Measurements from ENCODE around the gene OR9G1. TPM values are rescaled to one million over a fixed set of nuclear protein-coding genes. Genes with fewer than 3 reads are reported as not detected.

The OR9G1 gene
- total and polyA plus RNA-seq, 5 donors from 2014 or later = not detected

- Histone ChIP-seq H3K36me3 (ENCODE audit: control insufficient read depth, insufficient read depth, low read length) (no peaks in the 10 kb centered on the region), H3K4me1 (ENCODE audit: control insufficient read depth, insufficient read depth, low read length, poor library complexity, severe bottlenecking) (no peaks in the 10 kb centered on the region), H3K9me3 (ENCODE audit: control insufficient read depth in 2 of 2, low read length in 2 of 2) (no peaks in the 10 kb centered on the region), H3K27me3 (ENCODE audit: control insufficient read depth, insufficient read depth, low read length) (no peaks in the 10 kb centered on the region), H3K4me3 (ENCODE audit: low read depth, low read length) (no peak overlapping the region), H3K27ac (ENCODE audit: insufficient read depth, low read length, poor library complexity, severe bottlenecking) (no peak overlapping the region)
- no peak for DNase-seq
- H3K27ac Mint-ChIP-seq = no peak overlapping the region
- peaks cover 1 to 14% (median 6%) of the 10 kb centered on the region in 7 donors for H3K9me3 Mint-ChIP-seq
- no peak for ATAC-seq (ENCODE audit: low read depth in 2 of 2)
- H3K4me3 Mint-ChIP-seq = no peak overlapping the region
- no peaks in the 10 kb centered on the region for H3K27me3 Mint-ChIP-seq
- H3K36me3 Mint-ChIP-seq = no peaks in the 10 kb centered on the region
- H3K4me1 Mint-ChIP-seq = no peaks in the 10 kb centered on the region
Observed at GRCh38 chr11:56740107-56740506, 41.2 kb downstream of the OR9G1 start.

DNA sequence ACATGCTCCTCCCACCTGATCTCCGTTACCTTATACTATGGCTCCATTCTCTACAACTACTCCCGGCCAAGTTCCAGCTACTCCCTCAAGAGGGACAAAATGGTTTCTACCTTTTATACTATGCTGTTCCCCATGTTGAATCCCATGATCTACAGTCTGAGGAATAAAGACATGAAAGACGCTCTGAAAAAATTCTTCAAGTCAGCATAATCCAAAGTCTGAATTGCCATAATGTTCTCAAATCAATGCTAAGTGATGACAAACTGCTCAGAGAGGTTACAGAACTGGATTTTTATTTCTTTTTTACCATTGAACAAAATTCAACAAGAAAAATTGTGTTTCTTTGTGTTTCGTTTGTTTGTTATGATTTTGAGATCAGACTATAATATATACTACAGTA is 42.0 kb downstream of the OR9G1 start:
- Histone ChIP-seq H3K4me1 (ENCODE audit: control insufficient read depth, insufficient read depth, low read length, poor library complexity, severe bottlenecking) (no peaks in the 10 kb centered on the region), H3K27me3 (ENCODE audit: control insufficient read depth, insufficient read depth, low read length) (no peaks in the 10 kb centered on the region), H3K36me3 (ENCODE audit: control insufficient read depth, insufficient read depth, low read length) (no peaks in the 10 kb centered on the region), H3K27ac (ENCODE audit: insufficient read depth, low read length, poor library complexity, severe bottlenecking) (no peak overlapping the region), H3K4me3 (ENCODE audit: low read depth, low read length) (no peak overlapping the region), H3K9me3 (ENCODE audit: control insufficient read depth in 2 of 2, low read length in 2 of 2) (no peaks in the 10 kb centered on the region)
- no peak overlapping the region for H3K27ac Mint-ChIP-seq
- no peaks in the 10 kb centered on the region for H3K4me1 Mint-ChIP-seq
- peaks cover 1 to 14% (median 5%) of the 10 kb centered on the region in 7 donors for H3K9me3 Mint-ChIP-seq
- no peak for DNase-seq
- no peak overlapping the region for H3K4me3 Mint-ChIP-seq
- ATAC-seq (ENCODE audit: low read depth in 2 of 2) = no peak
- no peaks in the 10 kb centered on the region for H3K27me3 Mint-ChIP-seq
- no peaks in the 10 kb centered on the region for H3K36me3 Mint-ChIP-seq

GRCh38 chr11:56748597-56748996 is 49.7 kb downstream of the OR9G1 start, which contains the start of gene OR9G4:
OR9G4 (minus strand) TSS chr11:56748697; CDS start chr11:56743766, 4,931 bp downstream.
- Mint-ChIP-seq H3K9me3 (peaks cover 4 to 21% (median 11%) of the 10 kb centered on the region in 7 donors), H3K27me3 (no peaks in the 10 kb centered on the region), H3K4me3 (no peak within 1 kb of the TSS), H3K27ac (no peak within 1 kb of the TSS), H3K4me1 (no peaks in the 10 kb centered on the region), H3K36me3 (no peaks in the 10 kb centered on the region)
- no peaks in the 10 kb centered on the region for H3K4me1 ChIP-seq (ENCODE audit: control insufficient read depth, insufficient read depth, low read length, poor library complexity, severe bottlenecking)
- H3K4me3 ChIP-seq (ENCODE audit: low read depth, low read length) = no peak within 1 kb of the TSS
- peaks cover 0 to 3% of the 10 kb centered on the region in 2 experiments for H3K9me3 ChIP-seq (ENCODE audit: control insufficient read depth in 2 of 2, low read length in 2 of 2)
- no peaks in the 10 kb centered on the region for H3K36me3 ChIP-seq (ENCODE audit: control insufficient read depth, insufficient read depth, low read length)
- DNase-seq (no peak), ATAC-seq (ENCODE audit: low read depth in 2 of 2) (no peak)
- no peaks in the 10 kb centered on the region for H3K27me3 ChIP-seq (ENCODE audit: control insufficient read depth, insufficient read depth, low read length)
- H3K27ac ChIP-seq (ENCODE audit: insufficient read depth, low read length, poor library complexity, severe bottlenecking) = no peak within 1 kb of the TSS

- Histone ChIP-seq H3K27ac (ENCODE audit: insufficient read depth, low read length, poor library complexity, severe bottlenecking) (no peak overlapping the region), H3K36me3 (ENCODE audit: control insufficient read depth, insufficient read depth, low read length) (no peaks in the 10 kb centered on the region), H3K4me1 (ENCODE audit: control insufficient read depth, insufficient read depth, low read length, poor library complexity, severe bottlenecking) (no peaks in the 10 kb centered on the region), H3K4me3 (ENCODE audit: low read depth, low read length) (no peak overlapping the region), H3K9me3 (ENCODE audit: control insufficient read depth in 2 of 2, low read length in 2 of 2) (peaks cover 0 to 3% of the 10 kb centered on the region in 2 experiments), H3K27me3 (ENCODE audit: control insufficient read depth, insufficient read depth, low read length) (no peaks in the 10 kb centered on the region)
- no peaks in the 10 kb centered on the region for H3K4me1 Mint-ChIP-seq
- no peak for ATAC-seq (ENCODE audit: low read depth in 2 of 2)
- no peak overlapping the region for H3K4me3 Mint-ChIP-seq
- H3K9me3 Mint-ChIP-seq = peaks cover 2 to 24% (median 11%) of the 10 kb centered on the region in 7 donors
- no peak for DNase-seq
- no peaks in the 10 kb centered on the region for H3K36me3 Mint-ChIP-seq
- no peaks in the 10 kb centered on the region for H3K27me3 Mint-ChIP-seq
- H3K27ac Mint-ChIP-seq = no peak overlapping the region
Observed at GRCh38 chr11:56750190-56750589, 51.3 kb downstream of the OR9G1 start.

- H3K4me1 ChIP-seq (ENCODE audit: control insufficient read depth, insufficient read depth, low read length, poor library complexity, severe bottlenecking) = no peaks in the 10 kb centered on the region
- DNase-seq (no peak), ATAC-seq (ENCODE audit: low read depth in 2 of 2) (no peak)
- no peaks in the 10 kb centered on the region for H3K36me3 ChIP-seq (ENCODE audit: control insufficient read depth, insufficient read depth, low read length)
- no peak overlapping the region for H3K27ac Mint-ChIP-seq
- H3K27me3 ChIP-seq (ENCODE audit: control insufficient read depth, insufficient read depth, low read length) = no peaks in the 10 kb centered on the region
- no peak overlapping the region for H3K4me3 ChIP-seq (ENCODE audit: low read depth, low read length)
- H3K4me3 Mint-ChIP-seq = no peak overlapping the region
- no peaks in the 10 kb centered on the region for H3K36me3 Mint-ChIP-seq
- H3K27me3 Mint-ChIP-seq = no peaks in the 10 kb centered on the region
- H3K9me3 Mint-ChIP-seq = peaks cover 2 to 24% (median 11%) of the 10 kb centered on the region in 7 donors
- H3K9me3 ChIP-seq (ENCODE audit: control insufficient read depth in 2 of 2, low read length in 2 of 2) = peaks cover 0 to 3% of the 10 kb centered on the region in 2 experiments
- no peaks in the 10 kb centered on the region for H3K4me1 Mint-ChIP-seq
- no peak overlapping the region for H3K27ac ChIP-seq (ENCODE audit: insufficient read depth, low read length, poor library complexity, severe bottlenecking)
Observed at GRCh38 chr11:56751480-56751879, 52.6 kb downstream of the OR9G1 start.

Other genes starting within 250 kb of the OR9G1 start
- not detected for gene OR5M3, start 225.7 kb upstream of the OR9G1 start, total RNA-seq
- not detected for gene OR5M3, start 225.7 kb upstream of the OR9G1 start, polyA plus RNA-seq
- gene OR5M8, start 207.7 kb upstream of the OR9G1 start, total RNA-seq = not detected
- not detected for gene OR5M8, start 207.7 kb upstream of the OR9G1 start, polyA plus RNA-seq
- not detected for gene OR5M11, start 155.8 kb upstream of the OR9G1 start, total RNA-seq
- not detected for gene OR5M11, start 155.8 kb upstream of the OR9G1 start, polyA plus RNA-seq
- not detected for gene OR5M10, start 121.4 kb upstream of the OR9G1 start, total RNA-seq
- not detected for gene OR5M10, start 121.4 kb upstream of the OR9G1 start, polyA plus RNA-seq
- gene OR5M1, start 84.2 kb upstream of the OR9G1 start, total RNA-seq = not detected
- gene OR5M1, start 84.2 kb upstream of the OR9G1 start, polyA plus RNA-seq = not detected
- not detected for gene OR5AP2, start 56.7 kb upstream of the OR9G1 start, total RNA-seq
- not detected for gene OR5AP2, start 56.7 kb upstream of the OR9G1 start, polyA plus RNA-seq
- not detected for gene OR5AR1, start 35.4 kb upstream of the OR9G1 start, total RNA-seq
- not detected for gene OR5AR1, start 35.4 kb upstream of the OR9G1 start, polyA plus RNA-seq
- gene OR9G4, start 49.6 kb downstream of the OR9G1 start, total RNA-seq = not detected
- not detected for gene OR9G4, start 49.6 kb downstream of the OR9G1 start, polyA plus RNA-seq

Measured in CD4-positive, CD25-positive, alpha-beta regulatory T cell (primary cell).